HG02588 (cell line): ENCODE results near the gene DZIP1.
"Not testable (repeated sequence)": the region's sequence is repeated elsewhere in the genome, so short reads cannot be mapped to it uniquely, and the experiment has no call there.

Source experiments
- ATAC-seq: cut with Tn5 transposase; IDR thresholded peaks from one replicate; pipeline ENCODE4 v1.9.1; 2021; ENCODE audit warnings: mild to moderate bottlenecking, moderate library complexity; ENCODE audit not compliant: unreplicated experiment

Gene DZIP1

GRCh38 chr13:95644601-95645052, at the start of gene DZIP1:
TSS of gene DZIP1 (minus strand) at chr13:95644706. CDS start at chr13:95642029, 2,677 bp downstream.
- ATAC-seq: peak; percentile 78

- ATAC-seq: not testable (repeated sequence)
Observed at GRCh38 chr13:95690986-95691385, 46.5 kb upstream of the DZIP1 start.

- ATAC-seq: no peak
Observed at GRCh38 chr13:95689582-95689926, 45.0 kb upstream of the DZIP1 start.

- ATAC-seq: not testable (repeated sequence)
Observed at GRCh38 chr13:95684960-95685359, 40.5 kb upstream of the DZIP1 start.

GRCh38 chr13:95684418-95684817, 39.9 kb upstream of the DZIP1 start:
- ATAC-seq: no peak

- ATAC-seq: no peak
Observed at GRCh38 chr13:95679722-95680121, 35.2 kb upstream of the DZIP1 start.

- no peak for ATAC-seq
Observed at GRCh38 chr13:95678967-95679366, 34.5 kb upstream of the DZIP1 start.

GRCh38 chr13:95677564-95678266, 33.2 kb upstream of the DZIP1 start:
- ATAC-seq: no peak

- peak; percentile 96 for ATAC-seq
Observed at GRCh38 chr13:95676762-95677563, 32.5 kb upstream of the DZIP1 start, which contains the start of gene DNAJC3. TSS of gene DNAJC3 (plus strand) at chr13:95677139. CDS start at chr13:95677256, 117 bp downstream.

- peak; percentile 10 for ATAC-seq
Observed at GRCh38 chr13:95676105-95676761, 31.7 kb upstream of the DZIP1 start.

GRCh38 chr13:95671597-95671996, 27.1 kb upstream of the DZIP1 start:
- ATAC-seq: no peak

- ATAC-seq: not testable (repeated sequence)
Observed at GRCh38 chr13:95667235-95667634, 22.7 kb upstream of the DZIP1 start.

GRCh38 chr13:95660981-95661581, 16.6 kb upstream of the DZIP1 start:
- ATAC-seq: no peak

GRCh38 chr13:95659500-95659899, 15.0 kb upstream of the DZIP1 start:
- no peak for ATAC-seq

GRCh38 chr13:95656386-95657015, 12.0 kb upstream of the DZIP1 start:
- no peak for ATAC-seq

GRCh38 chr13:95652821-95653220, 8.3 kb upstream of the DZIP1 start:
- no peak for ATAC-seq

- no peak for ATAC-seq
Observed at GRCh38 chr13:95652244-95652764, 7.8 kb upstream of the DZIP1 start.

GRCh38 chr13:95650696-95651095, 6.2 kb upstream of the DZIP1 start:
- no peak for ATAC-seq

- no peak for ATAC-seq
Observed at GRCh38 chr13:95647321-95647720, 2.8 kb upstream of the DZIP1 start.

- ATAC-seq: peak; percentile 35
Observed at GRCh38 chr13:95643936-95644598, 439 bp downstream of the DZIP1 start.
